Measurements from ENCODE around the gene AIG1. TPM values are rescaled to one million over a fixed set of nuclear protein-coding genes. Genes with fewer than 3 reads are reported as not detected.
"Not testable (repeated sequence)": the region's sequence is repeated elsewhere in the genome, so short reads cannot be mapped to it uniquely, and the experiment has no call there.

Gene AIG1
- total RNA-seq, 3 donors from 2014 or later = 18.5 to 21.5 (median 21.0) TPM

DNA sequence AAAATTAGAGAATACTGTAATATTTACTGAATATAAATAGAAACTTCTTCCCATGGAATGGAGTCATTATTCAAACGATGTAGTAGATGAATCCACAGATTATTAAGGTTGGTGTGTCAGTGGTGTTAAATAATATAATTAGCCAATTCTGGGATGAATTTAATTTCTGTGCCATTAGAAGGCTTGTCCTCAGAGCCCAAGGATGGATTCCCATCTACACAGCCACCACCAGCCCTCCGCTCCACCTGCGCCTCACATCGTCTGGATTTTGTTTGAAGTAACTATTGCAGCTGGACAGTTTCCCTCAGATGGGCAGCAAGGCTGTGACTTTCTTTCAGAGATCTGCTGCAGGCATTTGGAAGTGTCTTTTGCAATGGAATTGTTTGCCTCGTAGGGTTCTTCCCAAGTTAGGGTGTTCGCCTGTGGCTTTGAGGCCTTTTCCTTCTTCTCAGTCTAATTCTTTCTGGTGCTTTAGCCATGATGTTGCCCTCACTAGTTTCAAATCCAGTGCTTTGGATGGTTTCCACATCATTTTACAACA lies 104.7 kb downstream of the AIG1 start:
- Histone ChIP-seq H3K36me3 (ENCODE audit: low read depth) (no peaks in the 10 kb centered on the region), H3K4me1 (ENCODE audit: low read depth) (no peaks in the 10 kb centered on the region), H3K4me3 (no peak overlapping the region), H3K9me3 (no peaks in the 10 kb centered on the region)
- intact Hi-C loops (cut with DNase I, micrococcal nuclease) = no loop called here
- TF ChIP-seq, protein P1, sequence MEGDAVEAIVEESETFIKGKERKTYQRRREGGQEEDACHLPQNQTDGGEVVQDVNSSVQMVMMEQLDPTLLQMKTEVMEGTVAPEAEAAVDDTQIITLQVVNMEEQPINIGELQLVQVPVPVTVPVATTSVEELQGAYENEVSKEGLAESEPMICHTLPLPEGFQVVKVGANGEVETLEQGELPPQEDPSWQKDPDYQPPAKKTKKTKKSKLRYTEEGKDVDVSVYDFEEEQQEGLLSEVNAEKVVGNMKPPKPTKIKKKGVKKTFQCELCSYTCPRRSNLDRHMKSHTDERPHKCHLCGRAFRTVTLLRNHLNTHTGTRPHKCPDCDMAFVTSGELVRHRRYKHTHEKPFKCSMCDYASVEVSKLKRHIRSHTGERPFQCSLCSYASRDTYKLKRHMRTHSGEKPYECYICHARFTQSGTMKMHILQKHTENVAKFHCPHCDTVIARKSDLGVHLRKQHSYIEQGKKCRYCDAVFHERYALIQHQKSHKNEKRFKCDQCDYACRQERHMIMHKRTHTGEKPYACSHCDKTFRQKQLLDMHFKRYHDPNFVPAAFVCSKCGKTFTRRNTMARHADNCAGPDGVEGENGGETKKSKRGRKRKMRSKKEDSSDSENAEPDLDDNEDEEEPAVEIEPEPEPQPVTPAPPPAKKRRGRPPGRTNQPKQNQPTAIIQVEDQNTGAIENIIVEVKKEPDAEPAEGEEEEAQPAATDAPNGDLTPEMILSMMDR (IDR thresholded peaks at IDR 0.05) = no peak
- DNase-seq (no peak), ATAC-seq (no peak)

DNA sequence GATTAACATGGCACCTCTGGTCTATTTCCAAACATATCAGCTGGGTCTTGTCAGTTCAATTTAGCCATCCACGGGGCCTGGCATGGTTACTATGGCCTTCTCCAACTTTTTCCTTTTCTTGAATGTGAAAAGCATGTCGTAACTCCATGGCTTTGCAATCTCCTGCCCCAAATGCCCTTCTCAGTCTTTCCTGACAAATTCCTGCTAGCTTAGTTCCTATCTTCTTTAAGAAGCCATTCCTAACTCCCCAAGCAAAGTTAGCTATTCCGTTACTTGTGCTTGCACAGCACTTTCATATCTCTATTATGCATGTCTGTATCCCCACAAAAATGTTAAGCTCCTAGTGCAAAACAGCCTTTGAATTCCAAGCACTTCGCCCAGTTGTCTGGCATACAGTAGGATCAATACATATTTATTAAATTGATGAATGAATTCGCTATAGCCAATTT lies 105.6 kb downstream of the AIG1 start:
- Histone ChIP-seq H3K4me3 (no peak overlapping the region), H3K36me3 (ENCODE audit: low read depth) (no peaks in the 10 kb centered on the region), H3K4me1 (ENCODE audit: low read depth) (no peaks in the 10 kb centered on the region), H3K9me3 (no peaks in the 10 kb centered on the region)
- intact Hi-C loops (cut with DNase I, micrococcal nuclease) = no loop called here
- no peak for DNase-seq
- TF ChIP-seq, protein P1 (IDR thresholded peaks at IDR 0.05) = no peak
- ATAC-seq = no peak

DNA sequence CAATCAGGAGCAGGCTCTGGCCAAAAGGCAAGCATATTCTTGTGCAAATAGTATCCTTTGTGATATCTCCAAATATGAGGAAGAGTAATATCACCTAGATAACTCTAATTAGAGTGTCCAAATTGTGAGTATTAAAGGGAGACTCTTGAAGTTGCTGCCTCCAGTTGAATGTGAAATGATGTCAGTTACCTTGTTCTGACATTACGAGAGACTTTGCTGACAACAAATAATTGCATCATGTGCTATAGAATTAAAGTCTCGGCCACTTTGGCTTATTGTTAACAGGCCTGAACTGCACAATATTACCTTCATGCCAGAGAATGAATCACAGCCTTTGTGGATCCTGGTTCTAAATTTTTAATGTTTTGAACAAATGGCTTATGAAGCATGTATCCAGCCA lies 106.5 kb downstream of the AIG1 start:
- no peaks in the 10 kb centered on the region for H3K36me3 ChIP-seq (ENCODE audit: low read depth)
- no peak for ATAC-seq
- H3K4me3 ChIP-seq = no peak overlapping the region
- H3K9me3 ChIP-seq = no peaks in the 10 kb centered on the region
- no peaks in the 10 kb centered on the region for H3K4me1 ChIP-seq (ENCODE audit: low read depth)
- TF ChIP-seq, protein P1 (IDR thresholded peaks at IDR 0.05) = no peak
- intact Hi-C loops (cut with DNase I, micrococcal nuclease) = no loop called here
- no peak for DNase-seq

DNA sequence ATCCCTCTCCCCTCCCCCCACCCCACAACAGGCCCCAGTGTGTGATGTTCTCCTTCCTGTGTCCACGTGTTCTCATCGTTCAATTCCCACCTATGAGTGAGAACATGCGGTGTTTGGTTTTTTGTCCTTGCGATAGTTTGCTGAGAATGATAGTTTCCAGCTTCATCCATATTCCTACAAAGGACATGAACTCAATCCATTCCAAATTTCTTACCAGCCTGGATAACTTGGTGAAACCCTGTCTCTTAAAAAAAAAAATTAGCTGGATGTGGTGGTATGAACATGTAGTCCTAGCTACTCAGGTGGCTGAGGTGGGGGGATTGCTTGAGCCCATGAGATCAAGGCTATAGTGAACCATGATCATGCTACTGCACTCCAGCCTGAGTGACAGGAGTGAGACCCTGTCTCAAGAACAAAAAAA lies 107.7 kb downstream of the AIG1 start:
- H3K36me3 ChIP-seq (ENCODE audit: low read depth); ATAC-seq: not testable (repeated sequence)

DNA sequence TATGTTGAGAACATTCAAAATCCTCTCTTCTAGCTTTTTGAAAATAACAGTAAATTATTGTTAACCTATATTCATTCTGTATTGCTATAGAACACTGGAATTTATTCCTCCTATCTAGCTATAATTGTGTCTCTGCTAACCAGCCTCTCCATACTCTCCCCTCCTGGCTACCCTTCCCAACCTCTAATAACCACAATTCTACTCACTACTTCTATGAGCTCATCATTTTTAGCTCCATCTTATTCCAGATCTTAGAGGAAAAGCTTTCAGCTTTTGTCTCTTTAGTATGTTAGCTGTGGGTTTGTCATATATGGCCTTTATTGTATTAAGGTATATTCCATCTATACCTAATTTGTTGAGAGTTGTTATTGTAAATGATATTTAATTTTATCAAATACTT lies 108.8 kb downstream of the AIG1 start:
- DNase-seq (no peak), ATAC-seq (no peak)
- intact Hi-C loops (cut with DNase I, micrococcal nuclease) = no loop called here
- Histone ChIP-seq H3K4me1 (ENCODE audit: low read depth) (no peaks in the 10 kb centered on the region), H3K4me3 (no peak overlapping the region), H3K36me3 (ENCODE audit: low read depth) (no peaks in the 10 kb centered on the region), H3K9me3 (peaks cover under 1% of the 10 kb centered on the region)
- TF ChIP-seq, protein P1 (IDR thresholded peaks at IDR 0.05) = no peak

More for the DNA sequence above, 107.7 kb downstream of the AIG1 start:
- DNase-seq; H3K9me3 ChIP-seq; H3K4me1 ChIP-seq (ENCODE audit: low read depth); intact Hi-C loops (cut with DNase I, micrococcal nuclease); H3K4me3 ChIP-seq: not testable (repeated sequence)

DNA sequence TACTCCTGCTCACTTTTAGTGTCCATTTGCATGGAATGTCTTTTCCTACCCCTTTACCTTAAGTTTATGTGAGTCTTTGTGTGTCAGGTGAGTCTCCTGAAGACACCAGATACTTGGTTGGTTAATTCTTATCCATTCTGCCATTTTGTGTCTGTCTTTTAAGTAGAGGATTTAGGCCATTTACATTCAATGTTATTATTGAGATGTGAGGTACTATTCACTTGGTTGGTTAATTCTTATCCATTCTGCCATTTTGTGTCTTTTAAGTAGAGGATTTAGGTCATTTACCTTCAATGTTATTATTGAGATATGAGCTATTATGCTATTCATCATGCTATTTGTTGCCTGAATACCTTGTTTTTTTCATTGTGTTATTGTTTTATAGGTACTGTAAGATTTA lies 113.8 kb downstream of the AIG1 start:
- Histone ChIP-seq H3K36me3 (ENCODE audit: low read depth) (no peaks in the 10 kb centered on the region), H3K4me1 (ENCODE audit: low read depth) (no peaks in the 10 kb centered on the region), H3K4me3 (no peak overlapping the region), H3K9me3 (peaks cover 4% of the 10 kb centered on the region)
- intact Hi-C loops (cut with DNase I, micrococcal nuclease) = no loop called here
- no peak for ATAC-seq
- no peak for DNase-seq
- TF ChIP-seq, protein P1 (IDR thresholded peaks at IDR 0.05) = no peak
